Spleen (tissue), 11 donors: Measurements from ENCODE around the gene HEMK1. TPM values are rescaled to one million over a fixed set of nuclear protein-coding genes. Genes with fewer than 3 reads are reported as not detected.

Experiments
- DNase-seq: peaks from one replicate; pipeline ENCODE4 v3.0.0-alpha.2; 2020
- H3K27ac ChIP-seq, 8 donors: fragments of 200-600 bp; sonication (generic) in 7 of 8; 1 replicate in 4 of 8; 2 replicates in 4 of 8; pipeline versions ENCODE4 v1.5.0 to v1.8.0; 2016 to 2021; ENCODE audit warnings: inconsistent platforms in 4 of 8, mild to moderate bottlenecking in 4 of 8, moderate library complexity in 1 of 8
- H3K27me3 ChIP-seq, 7 donors: fragments of 200-600 bp; sonication (generic) in 6 of 7; replicated peaks in 1 of 7; 1 replicate in 4 of 7; 2 replicates in 3 of 7; pipeline versions ENCODE4 v1.5.0 to v1.8.0; 2016 to 2021; ENCODE audit warnings: inconsistent platforms in 3 of 7, mild to moderate bottlenecking in 1 of 7
- H3K36me3 ChIP-seq, 6 donors: fragments of 200-600 bp; sonication (generic) in 5 of 6; 1 replicate in 4 of 6; 2 replicates in 2 of 6; pipeline versions ENCODE4 v1.5.0 to v1.8.0; 2016 to 2021; ENCODE audit warnings: inconsistent platforms in 2 of 6
- H3K4me1 ChIP-seq, 6 donors: fragments of 200-600 bp; sonication (generic) in 5 of 6; 1 replicate in 3 of 6; 2 replicates in 3 of 6; pipeline versions ENCODE4 v1.5.0 to v1.8.0; 2016 to 2021; ENCODE audit warnings: inconsistent platforms in 3 of 6
- H3K4me3 ChIP-seq, 8 donors: fragments of 200-600 bp; sonication (generic) in 7 of 8; 1 replicate in 4 of 8; 2 replicates in 4 of 8; pipeline versions ENCODE4 v1.5.0 to v1.8.0; 2016 to 2021; ENCODE audit warnings: inconsistent platforms in 4 of 8, mild to moderate bottlenecking in 4 of 8, moderate library complexity in 2 of 8
- H3K9me3 ChIP-seq, 8 donors: fragments of 200-600 bp; sonication (generic) in 7 of 8; 1 replicate in 4 of 8; 2 replicates in 4 of 8; pipeline versions ENCODE4 v1.5.0 to v1.8.0; 2016 to 2021; ENCODE audit warnings: inconsistent platforms in 4 of 8
- CTCF ChIP-seq, 11 experiments: fragments of 200-600 bp in 7 of 11; fragments of 450-650 bp in 4 of 11; sonication (generic) in 4 of 11; IDR thresholded peaks in 8 of 11; conservative IDR thresholded peaks in 3 of 11; 1 replicate in 7 of 11; 2 replicates in 4 of 11; pipeline versions ENCODE4 v1.4.0 to v1.8.0; 2016 to 2021; ENCODE audit warnings: antibody characterized with exemption in 11 of 11, inconsistent platforms in 4 of 11, mild to moderate bottlenecking in 1 of 11
- POLR2A ChIP-seq, 3 donors: fragments of 450-650 bp; IDR thresholded peaks; one replicate each; pipeline ENCODE4 v1.5.1; 2017; ENCODE audit warnings: antibody characterized with exemption in 3 of 3, mild to moderate bottlenecking in 1 of 3
- POLR2AphosphoS5 ChIP-seq, 3 donors: sonication (generic); formaldehyde crosslinking; IDR thresholded peaks; one replicate each; pipeline ENCODE4 v1.5.1; 2017; ENCODE audit warnings: antibody characterized with exemption in 3 of 3
- WGBS, 5 donors: extraction: QIAGEN DNeasy Blood & Tissue Kit in 3 of 5; methylation state at CpG; one replicate each; pipeline versions ENCODE4 v1.1.5 to v1.1.7; 2013 to 2018; 5-methylcytosine and 5-hydroxymethylcytosine counted together
- intact Hi-C: fragments of 100-400 bp; cut with DNase I; formaldehyde crosslinking; loops from one replicate; pipeline ENCODE4 v1.15.0; 2023; ENCODE audit warnings: low total_unique reads
- polyA plus RNA-seq, 3 donors: library from polyadenylated mRNA; stranded (reverse); fragments of 200-250 nt; gene quantifications; one replicate each; pipeline ENCODE4 v1.2.1, GENCODE V29; 2013
- total RNA-seq, 7 donors: library from RNA; depleted of rRNA in 3 of 7; stranded (reverse); fragments of >200 nt in 3 of 7; fragmentation: NEBNext Ultra II Directional in 4 of 7; extraction: Animal tissue kit (Norgen Biotek cat#: 25700) in 4 of 7; gene quantifications; one replicate each; pipeline versions ENCODE4 v1.1.0 to v1.2.1, GENCODE V29; 2016 to 2021
- donor health status: healthy with polysubstance abuse.
- donor health status: DM: no; HTN: no; CAD: no; lungs with moderate emphysema.
- donor health status: DM: no; HTN: no; CAD: no.
- donor health status: Bipolar disorder and iron deficiency.
- donor health status: healthy.
- donor health status: DM: no; HTN: no; CAD: no.
- donor health status: DM: yes; HTN: yes; CAD: no.

Gene HEMK1
- total and polyA plus RNA-seq, 10 donors, result 7.6 to 45.2 (median 20.8) TPM

- TF ChIP-seq POLR2AphosphoS5 (IDR thresholded peaks at IDR 0.05), result no peak
- TF ChIP-seq POLR2A (IDR thresholded peaks at IDR 0.05), result no peak
- no peak for TF ChIP-seq CTCF (IDR thresholded peaks at IDR 0.05 in 8 of 11, conservative IDR thresholded peaks at IDR 0.05 in 3 of 11)
- Histone ChIP-seq H3K4me3 (no peak overlapping the region), H3K4me1 (peaks cover 0 to 32% (median 12%) of the 10 kb centered on the region in 6 donors), H3K9me3 (no peaks in the 10 kb centered on the region), H3K27me3 (no peaks in the 10 kb centered on the region), H3K36me3 (peaks cover 0 to 48% (median 11%) of the 10 kb centered on the region in 6 donors), H3K27ac (peak overlapping the region in 1 of 8 donors; percentile 11)
- intact Hi-C loops, result no loop called here
- WGBS, 5 donors, result 49 to 80% (median 63%) methylated on average over 2 of the region's 2 CpGs
- no peak for DNase-seq
Observed at GRCh38 chr3:50584391-50584790, 15.1 kb downstream of the HEMK1 start.

- no peak overlapping the region for H3K27ac ChIP-seq
- DNase-seq, result no peak
- no peaks in the 10 kb centered on the region for H3K9me3 ChIP-seq
- TF ChIP-seq POLR2AphosphoS5 (IDR thresholded peaks at IDR 0.05), result no peak
- intact Hi-C loops, result no loop called here
- 80 to 94% (median 86%) methylated on average over 5 to 6 of the region's 6 CpGs for WGBS, 5 donors
- H3K4me1 ChIP-seq, result peaks cover 3 to 44% (median 29%) of the 10 kb centered on the region in 6 donors
- H3K4me3 ChIP-seq, result no peak overlapping the region
- no peaks in the 10 kb centered on the region for H3K27me3 ChIP-seq
- peaks cover 0 to 32% (median 5%) of the 10 kb centered on the region in 6 donors for H3K36me3 ChIP-seq
Observed at GRCh38 chr3:50585919-50586762, 16.8 kb downstream of the HEMK1 start.

- Histone ChIP-seq H3K27me3 (no peaks in the 10 kb centered on the region), H3K4me1 (peaks cover 5 to 50% (median 33%) of the 10 kb centered on the region in 6 donors), H3K27ac (no peak overlapping the region), H3K4me3 (no peak overlapping the region), H3K36me3 (peaks cover 0 to 26% (median 5%) of the 10 kb centered on the region in 6 donors), H3K9me3 (no peaks in the 10 kb centered on the region)
- intact Hi-C loops, result no loop called here
- TF ChIP-seq CTCF (IDR thresholded peaks at IDR 0.05 in 8 of 11, conservative IDR thresholded peaks at IDR 0.05 in 3 of 11) (no peak), POLR2A (IDR thresholded peaks at IDR 0.05) (no peak), POLR2AphosphoS5 (IDR thresholded peaks at IDR 0.05) (no peak)
- 65 to 98% (median 76%) methylated on average over 3 of the region's 3 CpGs for WGBS, 5 donors
- no peak for DNase-seq
Observed at GRCh38 chr3:50586763-50587070, 17.4 kb downstream of the HEMK1 start.

GRCh38 chr3:50587373-50587772, 18.1 kb downstream of the HEMK1 start:
- H3K4me1 ChIP-seq, result peaks cover 5 to 56% (median 37%) of the 10 kb centered on the region in 6 donors
- TF ChIP-seq POLR2A (IDR thresholded peaks at IDR 0.05) (no peak), POLR2AphosphoS5 (IDR thresholded peaks at IDR 0.05) (no peak), CTCF (IDR thresholded peaks at IDR 0.05 in 8 of 11, conservative IDR thresholded peaks at IDR 0.05 in 3 of 11) (no peak)
- no peak overlapping the region for H3K4me3 ChIP-seq
- no peaks in the 10 kb centered on the region for H3K9me3 ChIP-seq
- H3K27ac ChIP-seq, result no peak overlapping the region
- 93 to 98% (median 94%) methylated on average over 6 of the region's 6 CpGs for WGBS, 5 donors
- DNase-seq, result no peak
- H3K27me3 ChIP-seq, result no peaks in the 10 kb centered on the region
- intact Hi-C loops, result no loop called here
- peaks cover 0 to 19% (median 2%) of the 10 kb centered on the region in 6 donors for H3K36me3 ChIP-seq
